ENCODE data around the gene PLOD2. TPM values are rescaled to one million over a fixed set of nuclear protein-coding genes. Genes with fewer than 3 reads are reported as not detected.

The PLOD2 gene
- total and polyA plus RNA-seq, 2 experiments from 2014 or later = 300 to 306 TPM

DNA sequence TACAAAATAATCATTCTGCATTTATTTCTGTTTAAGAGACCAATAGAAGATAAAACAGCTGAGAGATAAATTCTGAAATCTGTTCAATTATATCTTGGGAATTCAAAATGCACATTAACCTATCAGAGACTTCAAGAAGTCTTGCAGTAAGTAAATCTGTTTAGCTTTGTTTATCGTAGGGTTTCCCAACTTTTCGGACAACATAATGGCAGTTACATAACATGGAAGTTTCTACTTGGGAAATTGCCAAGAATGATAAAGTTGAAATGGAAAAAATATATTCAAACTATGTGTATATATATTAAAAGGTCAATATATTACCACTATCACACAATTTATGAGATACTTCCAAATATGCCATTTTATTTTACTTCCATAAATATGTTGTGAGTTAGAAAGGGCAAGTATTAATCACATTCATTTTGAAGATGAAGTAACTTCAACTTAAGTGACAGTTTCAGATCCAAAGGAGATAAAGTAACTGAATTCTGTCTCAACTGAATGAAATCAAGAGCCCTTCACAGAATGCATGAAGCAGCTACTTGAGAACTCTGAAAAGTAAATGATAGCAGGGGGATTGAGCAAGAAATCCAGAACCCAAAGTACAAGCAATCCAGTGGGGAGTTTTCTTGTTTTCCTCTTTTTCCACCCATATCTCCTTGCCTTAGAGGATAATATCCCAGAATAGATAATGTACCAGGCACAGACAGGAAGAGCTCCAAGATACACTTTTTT, 108.8 kb downstream of the PLOD2 start:
- H3K27ac ChIP-seq = no peak overlapping the region
- H3K79me2 ChIP-seq (ENCODE audit: insufficient read depth) = no peaks in the 10 kb centered on the region
- WGBS, 2 experiments (ENCODE audit: low coverage in 1 of 2, low lambda C conversion rate in 2 of 2, missing lambda C conversion rate in 2 of 2) = 98 to 99% methylated on average over 2 of the region's 2 CpGs
- no peak overlapping the region for H3K9ac ChIP-seq
- DNase-seq = no peak
- H3K4me2 ChIP-seq (ENCODE audit: unreplicated experiment) = no peak overlapping the region
- H3K9me2 ChIP-seq (ENCODE audit: insufficient read depth) = no peaks in the 10 kb centered on the region
- H3K4me3 ChIP-seq = no peak overlapping the region
- H3K9me3 ChIP-seq (ENCODE audit: low read depth) = no peaks in the 10 kb centered on the region
- H3F3A ChIP-seq (ENCODE audit: insufficient read depth) = peaks cover 72% of the 10 kb centered on the region
- H2AFZ ChIP-seq = no peak overlapping the region
- no peaks in the 10 kb centered on the region for H3K4me1 ChIP-seq (ENCODE audit: insufficient read depth)
- H4K20me1 ChIP-seq (ENCODE audit: insufficient read depth) = no peaks in the 10 kb centered on the region
- no peaks in the 10 kb centered on the region for H3K27me3 ChIP-seq (replicated peaks; ENCODE audit: insufficient read depth)
- in situ Hi-C loops (cut with MboI) = no loop called here
- 0 out of 2 replicates have a peak, but pooled peaks cover 3% of the 10 kb centered on the region for H3K36me3 ChIP-seq (ENCODE audit: low read depth)
- TF ChIP-seq EZH2 (IDR thresholded peaks at IDR 0.05; ENCODE audit: insufficient read depth, poor library complexity, severe bottlenecking) = no peak
- TF ChIP-seq EZH2phosphoT487 (IDR thresholded peaks at IDR 0.05; ENCODE audit: insufficient read depth, low read depth) = no peak

DNA sequence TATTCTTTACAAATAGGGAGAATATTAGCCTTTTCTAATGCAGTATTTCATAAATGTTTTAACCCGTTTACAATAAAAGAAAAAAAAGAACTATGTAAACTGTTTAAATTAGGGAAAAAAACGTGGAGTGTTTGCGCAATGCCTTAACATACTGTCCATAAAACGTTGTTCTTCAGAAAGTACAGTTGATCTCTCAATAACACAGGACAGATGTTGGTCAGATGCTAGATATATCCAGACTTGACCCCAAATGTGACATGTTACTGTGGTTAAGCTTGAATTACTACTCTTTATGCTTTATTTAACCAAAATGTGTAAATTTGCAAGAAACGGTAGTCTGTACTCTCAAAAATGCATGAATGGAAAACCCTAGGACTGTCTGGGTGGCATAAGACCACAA, 110.3 kb downstream of the PLOD2 start:
- TF ChIP-seq EZH2 (IDR thresholded peaks at IDR 0.05; ENCODE audit: insufficient read depth, poor library complexity, severe bottlenecking) = no peak
- no peak for TF ChIP-seq EZH2phosphoT487 (IDR thresholded peaks at IDR 0.05; ENCODE audit: insufficient read depth, low read depth)
- H3K27ac ChIP-seq = no peak overlapping the region
- 61 to 66% methylated on average over 5 of the region's 5 CpGs for WGBS, 2 experiments (ENCODE audit: low coverage in 1 of 2, low lambda C conversion rate in 2 of 2, missing lambda C conversion rate in 2 of 2)
- no peaks in the 10 kb centered on the region for H3K9me2 ChIP-seq (ENCODE audit: insufficient read depth)
- no peak overlapping the region for H3K9ac ChIP-seq
- DNase-seq = no peak
- H3K4me3 ChIP-seq = no peak overlapping the region
- no peak overlapping the region for H3K4me2 ChIP-seq (ENCODE audit: unreplicated experiment)
- H4K20me1 ChIP-seq (ENCODE audit: insufficient read depth) = no peaks in the 10 kb centered on the region
- no peaks in the 10 kb centered on the region for H3K9me3 ChIP-seq (ENCODE audit: low read depth)
- no peaks in the 10 kb centered on the region for H3K4me1 ChIP-seq (ENCODE audit: insufficient read depth)
- H3K27me3 ChIP-seq (replicated peaks; ENCODE audit: insufficient read depth) = no peaks in the 10 kb centered on the region
- in situ Hi-C loops (cut with MboI) = no loop called here
- H3K79me2 ChIP-seq (ENCODE audit: insufficient read depth) = no peaks in the 10 kb centered on the region
- no peak overlapping the region for H2AFZ ChIP-seq
- H3F3A ChIP-seq (ENCODE audit: insufficient read depth) = peaks cover 65% of the 10 kb centered on the region
- H3K36me3 ChIP-seq (ENCODE audit: low read depth) = 0 out of 2 replicates have a peak, but pooled peaks cover 3% of the 10 kb centered on the region

DNA sequence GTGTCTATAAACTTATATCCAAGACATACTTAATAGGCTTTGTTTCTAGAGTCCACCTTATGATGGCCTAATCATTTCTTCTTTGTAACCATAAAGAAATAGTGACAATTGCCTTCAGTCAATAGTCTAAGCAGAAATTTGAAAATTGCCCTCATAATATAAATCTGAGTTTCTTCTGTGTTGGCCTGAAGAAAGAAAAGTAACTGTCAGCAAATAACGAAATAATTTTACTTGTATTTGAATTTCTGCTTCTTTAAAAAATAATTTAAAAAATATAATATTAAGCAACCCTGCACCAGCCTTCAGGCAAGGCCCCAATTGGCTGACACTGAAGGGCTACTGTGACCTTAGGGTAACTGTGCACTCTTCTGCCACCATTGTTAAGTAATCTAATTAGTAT, 113.5 kb downstream of the PLOD2 start:
- H3K9ac ChIP-seq = no peak overlapping the region
- H3K4me3 ChIP-seq = no peak overlapping the region
- H3K79me2 ChIP-seq (ENCODE audit: insufficient read depth) = no peaks in the 10 kb centered on the region
- H4K20me1 ChIP-seq (ENCODE audit: insufficient read depth) = no peaks in the 10 kb centered on the region
- TF ChIP-seq EZH2 (IDR thresholded peaks at IDR 0.05; ENCODE audit: insufficient read depth, poor library complexity, severe bottlenecking) = no peak
- TF ChIP-seq EZH2phosphoT487 (IDR thresholded peaks at IDR 0.05; ENCODE audit: insufficient read depth, low read depth) = no peak
- 0 out of 2 replicates have a peak, but pooled peaks cover 3% of the 10 kb centered on the region for H3K36me3 ChIP-seq (ENCODE audit: low read depth)
- H3K9me3 ChIP-seq (ENCODE audit: low read depth) = no peaks in the 10 kb centered on the region
- H3F3A ChIP-seq (ENCODE audit: insufficient read depth) = peaks cover 56% of the 10 kb centered on the region
- H3K9me2 ChIP-seq (ENCODE audit: insufficient read depth) = no peaks in the 10 kb centered on the region
- in situ Hi-C loops (cut with MboI) = no loop called here
- DNase-seq = no peak
- no peaks in the 10 kb centered on the region for H3K4me1 ChIP-seq (ENCODE audit: insufficient read depth)
- H3K27ac ChIP-seq = no peak overlapping the region
- WGBS, 2 experiments (ENCODE audit: low coverage in 1 of 2, low lambda C conversion rate in 2 of 2, missing lambda C conversion rate in 2 of 2) = 92 to 96% methylated on average over 1 of the region's 1 CpG
- H2AFZ ChIP-seq = no peak overlapping the region
- no peaks in the 10 kb centered on the region for H3K27me3 ChIP-seq (replicated peaks; ENCODE audit: insufficient read depth)
- H3K4me2 ChIP-seq (ENCODE audit: unreplicated experiment) = no peak overlapping the region

DNA sequence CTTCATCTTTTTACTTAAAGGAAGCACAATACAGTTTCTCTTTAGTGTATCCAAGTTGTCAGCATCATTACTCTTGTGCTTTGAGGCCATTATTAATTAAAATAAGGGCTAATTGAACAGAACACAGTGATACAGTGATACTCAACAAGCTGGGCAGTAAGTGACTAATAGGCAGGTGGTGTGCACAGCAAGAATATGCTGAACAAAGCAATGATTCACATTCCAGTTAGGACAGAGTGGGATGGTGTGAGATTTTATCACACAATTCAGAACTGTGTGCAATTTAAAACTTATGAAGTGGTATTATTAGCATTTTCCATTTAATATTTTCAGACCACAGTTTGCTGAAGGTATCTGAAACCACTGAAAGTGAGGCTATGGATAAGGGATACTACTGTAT, 116.9 kb downstream of the PLOD2 start:
- TF ChIP-seq EZH2 (IDR thresholded peaks at IDR 0.05; ENCODE audit: insufficient read depth, poor library complexity, severe bottlenecking) (no peak), EZH2phosphoT487 (IDR thresholded peaks at IDR 0.05; ENCODE audit: insufficient read depth, low read depth) (no peak)
- Histone ChIP-seq H3K4me2 (ENCODE audit: unreplicated experiment) (no peak overlapping the region), H3K9me2 (ENCODE audit: insufficient read depth) (no peaks in the 10 kb centered on the region), H3K4me1 (ENCODE audit: insufficient read depth) (no peaks in the 10 kb centered on the region), H3K9ac (no peak overlapping the region), H2AFZ (no peak overlapping the region), H4K20me1 (ENCODE audit: insufficient read depth) (no peaks in the 10 kb centered on the region), H3F3A (ENCODE audit: insufficient read depth) (peaks cover 59% of the 10 kb centered on the region), H3K4me3 (no peak overlapping the region), H3K27ac (no peak overlapping the region), H3K27me3 (replicated peaks; ENCODE audit: insufficient read depth) (no peaks in the 10 kb centered on the region), H3K79me2 (ENCODE audit: insufficient read depth) (no peaks in the 10 kb centered on the region), H3K9me3 (ENCODE audit: low read depth) (no peaks in the 10 kb centered on the region), H3K36me3 (ENCODE audit: low read depth) (no peaks in the 10 kb centered on the region)
- DNase-seq = peak; percentile 57
- in situ Hi-C loops (cut with MboI) = no loop called here

DNA sequence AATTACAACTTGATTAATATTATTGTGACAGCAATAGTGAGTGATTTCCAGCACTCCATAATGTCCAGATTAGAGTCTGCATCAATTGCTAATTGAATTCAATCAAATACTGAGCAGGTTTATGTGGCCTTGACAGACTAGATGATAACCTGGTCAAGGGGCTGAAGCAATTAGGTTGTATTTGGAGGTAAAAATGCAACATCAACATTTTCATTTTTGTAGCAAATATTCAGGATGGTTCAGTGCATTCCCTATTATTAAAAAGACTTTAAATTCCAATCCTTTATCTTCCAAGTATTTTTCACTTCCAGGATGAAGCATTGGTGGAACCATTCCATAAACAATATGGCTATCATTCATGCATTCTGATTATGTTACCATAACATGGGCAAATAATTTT, 120.4 kb downstream of the PLOD2 start:
- no peak for DNase-seq
- H4K20me1 ChIP-seq (ENCODE audit: insufficient read depth) = no peaks in the 10 kb centered on the region
- no peaks in the 10 kb centered on the region for H3K27me3 ChIP-seq (replicated peaks; ENCODE audit: insufficient read depth)
- H3K79me2 ChIP-seq (ENCODE audit: insufficient read depth) = no peaks in the 10 kb centered on the region
- no peaks in the 10 kb centered on the region for H3K4me1 ChIP-seq (ENCODE audit: insufficient read depth)
- H3K4me2 ChIP-seq (ENCODE audit: unreplicated experiment) = no peak overlapping the region
- no peak overlapping the region for H3K27ac ChIP-seq
- H3K9ac ChIP-seq = no peak overlapping the region
- TF ChIP-seq EZH2phosphoT487 (IDR thresholded peaks at IDR 0.05; ENCODE audit: insufficient read depth, low read depth) = no peak
- TF ChIP-seq EZH2 (IDR thresholded peaks at IDR 0.05; ENCODE audit: insufficient read depth, poor library complexity, severe bottlenecking) = no peak
- no peaks in the 10 kb centered on the region for H3K9me3 ChIP-seq (ENCODE audit: low read depth)
- H3K36me3 ChIP-seq (ENCODE audit: low read depth) = no peaks in the 10 kb centered on the region
- no peaks in the 10 kb centered on the region for H3K9me2 ChIP-seq (ENCODE audit: insufficient read depth)
- no peak overlapping the region for H3K4me3 ChIP-seq
- in situ Hi-C loops (cut with MboI) = no loop called here
- H3F3A ChIP-seq (ENCODE audit: insufficient read depth) = peaks cover 59% of the 10 kb centered on the region
- no peak overlapping the region for H2AFZ ChIP-seq

All from GM23248 (cell line).